GM19023 (cell line): ENCODE results near the gene DGKB.

Experiments
- ATAC-seq: cut with Tn5 transposase; IDR thresholded peaks from one replicate; pipeline ENCODE4 v1.9.1; 2021; ENCODE audit warnings: mild to moderate bottlenecking, moderate library complexity; ENCODE audit not compliant: unreplicated experiment

DGKB gene

GRCh38 chr7:14691034-14691433 is 211.5 kb downstream of the DGKB start:
- no peak for ATAC-seq

GRCh38 chr7:14690486-14690885 is 212.1 kb downstream of the DGKB start:
- no peak for ATAC-seq

- no peak for ATAC-seq
Measured at GRCh38 chr7:14690075-14690474, 212.5 kb downstream of the DGKB start.

- ATAC-seq, result no peak
Measured at GRCh38 chr7:14688208-14688607, 214.3 kb downstream of the DGKB start.

- ATAC-seq, result no peak
Measured at GRCh38 chr7:14687777-14688176, 214.8 kb downstream of the DGKB start.

- no peak for ATAC-seq
Measured at GRCh38 chr7:14687241-14687640, 215.3 kb downstream of the DGKB start.

GRCh38 chr7:14685167-14685566 is 217.4 kb downstream of the DGKB start:
- no peak for ATAC-seq

- no peak for ATAC-seq
Measured at GRCh38 chr7:14682910-14683465, 219.6 kb downstream of the DGKB start.

GRCh38 chr7:14676896-14677295 is 225.7 kb downstream of the DGKB start:
- no peak for ATAC-seq

- no peak for ATAC-seq
Measured at GRCh38 chr7:14673202-14673601, 229.3 kb downstream of the DGKB start.

GRCh38 chr7:14666913-14667312 is 235.6 kb downstream of the DGKB start:
- no peak for ATAC-seq

- no peak for ATAC-seq
Measured at GRCh38 chr7:14666304-14666703, 236.2 kb downstream of the DGKB start.

- no peak for ATAC-seq
Measured at GRCh38 chr7:14639801-14640200, 262.8 kb downstream of the DGKB start.

- no peak for ATAC-seq
Measured at GRCh38 chr7:14639329-14639728, 263.2 kb downstream of the DGKB start.

- no peak for ATAC-seq
Measured at GRCh38 chr7:14637968-14638367, 264.6 kb downstream of the DGKB start.

GRCh38 chr7:14635955-14636354 is 266.6 kb downstream of the DGKB start:
- ATAC-seq, result no peak

GRCh38 chr7:14630048-14630447 is 272.5 kb downstream of the DGKB start:
- ATAC-seq, result no peak

GRCh38 chr7:14628516-14628915 is 274.0 kb downstream of the DGKB start:
- no peak for ATAC-seq

- ATAC-seq, result no peak
Measured at GRCh38 chr7:14626076-14626475, 276.5 kb downstream of the DGKB start.

- no peak for ATAC-seq
Measured at GRCh38 chr7:14622559-14622958, 280.0 kb downstream of the DGKB start.

- no peak for ATAC-seq
Measured at GRCh38 chr7:14606101-14606500, 296.4 kb downstream of the DGKB start.

- ATAC-seq, result no peak
Measured at GRCh38 chr7:14604606-14605005, 297.9 kb downstream of the DGKB start.

- no peak for ATAC-seq
Measured at GRCh38 chr7:14602851-14603250, 299.7 kb downstream of the DGKB start.
